ENCODE results near the gene SNAPC1. TPM values are rescaled to one million over a fixed set of nuclear protein-coding genes. Genes with fewer than 3 reads are reported as not detected.

SNAPC1 gene
- total and polyA plus RNA-seq, 2 of the 13 experiments (the other 11 are each of a cell fraction or from before 2014, with no cell fraction given), result 2.6 to 8.5 TPM

- TF ChIP-seq RERE (CRISPR knock-in tag; IDR thresholded peaks at IDR 0.05; ENCODE audit: low read depth) (no peak), ZNF142 (CRISPR knock-in tag; IDR thresholded peaks at IDR 0.05) (no peak)
Observed at GRCh38 chr14:61836184-61836583, 74.0 kb downstream of the SNAPC1 start (continued).
